Fibroblast of villous mesenchyme (primary cell): ENCODE data around the gene NEK10. TPM values are rescaled to one million over a fixed set of nuclear protein-coding genes. Genes with fewer than 3 reads are reported as not detected.
"Not testable (repeated sequence)": the region's sequence is repeated elsewhere in the genome, so short reads cannot be mapped to it uniquely, and the experiment has no call there.

Experiments
- DNase-seq: peaks from one replicate; pipeline ENCODE4 v3.0.0-alpha.2; 2010; ENCODE audit warnings: low read depth
- H3K4me3 ChIP-seq: 2 replicates; pipeline ENCODE4 v1.5.1; 2011; ENCODE audit warnings: low read depth, mild to moderate bottlenecking, low read length
- total RNA-seq: library from RNA; depleted of rRNA; stranded (reverse); fragments of >200 nt; gene quantifications from 2 replicates; pipeline ENCODE4 v1.2.3, GENCODE V29; 2012
- TF ChIP-seq, protein P1 (sequence below): IDR thresholded peaks from 2 replicates; pipeline ENCODE4 v1.5.1; 2012; ENCODE audit warnings: low read depth, mild to moderate bottlenecking, low read length; ENCODE audit not compliant: insufficient read depth

The NEK10 gene
- total RNA-seq, 1 donor = 6.9 TPM

DNA sequence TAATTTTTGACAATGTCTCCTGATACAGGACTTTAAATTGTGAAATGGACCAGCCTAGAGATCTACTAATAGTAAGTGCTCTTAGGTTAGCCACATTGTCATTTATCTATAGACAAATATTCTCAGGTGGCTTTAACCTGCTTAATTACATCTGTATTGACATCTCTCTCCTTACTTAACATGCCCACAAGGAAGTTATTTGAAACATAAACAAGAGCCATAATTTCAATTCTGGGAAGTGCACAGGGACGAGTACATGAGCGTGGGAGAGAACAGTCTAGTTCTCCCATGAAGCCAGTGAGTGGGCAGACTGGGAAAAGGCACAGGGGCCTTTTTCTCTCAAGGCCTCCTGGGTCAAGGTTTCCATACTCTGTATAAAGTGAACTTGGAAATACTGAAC, 54.2 kb downstream of the NEK10 start:
- no peak overlapping the region for H3K4me3 ChIP-seq
- TF ChIP-seq, protein P1, sequence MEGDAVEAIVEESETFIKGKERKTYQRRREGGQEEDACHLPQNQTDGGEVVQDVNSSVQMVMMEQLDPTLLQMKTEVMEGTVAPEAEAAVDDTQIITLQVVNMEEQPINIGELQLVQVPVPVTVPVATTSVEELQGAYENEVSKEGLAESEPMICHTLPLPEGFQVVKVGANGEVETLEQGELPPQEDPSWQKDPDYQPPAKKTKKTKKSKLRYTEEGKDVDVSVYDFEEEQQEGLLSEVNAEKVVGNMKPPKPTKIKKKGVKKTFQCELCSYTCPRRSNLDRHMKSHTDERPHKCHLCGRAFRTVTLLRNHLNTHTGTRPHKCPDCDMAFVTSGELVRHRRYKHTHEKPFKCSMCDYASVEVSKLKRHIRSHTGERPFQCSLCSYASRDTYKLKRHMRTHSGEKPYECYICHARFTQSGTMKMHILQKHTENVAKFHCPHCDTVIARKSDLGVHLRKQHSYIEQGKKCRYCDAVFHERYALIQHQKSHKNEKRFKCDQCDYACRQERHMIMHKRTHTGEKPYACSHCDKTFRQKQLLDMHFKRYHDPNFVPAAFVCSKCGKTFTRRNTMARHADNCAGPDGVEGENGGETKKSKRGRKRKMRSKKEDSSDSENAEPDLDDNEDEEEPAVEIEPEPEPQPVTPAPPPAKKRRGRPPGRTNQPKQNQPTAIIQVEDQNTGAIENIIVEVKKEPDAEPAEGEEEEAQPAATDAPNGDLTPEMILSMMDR = no peak
- DNase-seq = no peak

DNA sequence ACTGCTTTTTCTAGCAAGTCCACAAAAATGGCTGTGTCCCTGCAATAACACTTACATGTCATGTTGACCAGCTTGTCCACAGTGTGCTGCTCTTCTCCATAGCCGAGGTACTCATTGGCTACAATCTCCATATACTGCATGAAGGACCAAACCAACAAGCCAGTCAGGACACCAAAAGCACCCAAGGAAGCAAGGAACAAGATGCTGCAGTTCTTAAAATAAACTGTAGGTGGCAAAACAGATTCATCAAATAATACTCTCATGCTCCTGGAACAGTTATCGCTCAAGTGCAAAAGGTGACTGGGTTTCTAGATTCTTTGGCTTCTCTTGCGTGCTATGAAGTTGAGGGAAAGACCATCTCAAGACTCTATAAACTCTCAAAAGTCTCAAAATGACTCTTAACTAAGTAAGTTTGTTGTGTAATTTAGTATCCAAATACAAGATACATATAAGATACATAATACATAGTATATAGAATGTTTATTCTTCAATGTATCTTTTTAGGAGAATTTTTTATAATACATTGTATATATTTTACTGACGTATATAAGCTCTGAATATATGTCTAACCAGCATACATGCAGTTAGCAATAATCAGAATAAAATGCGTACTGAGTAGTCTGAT, 57.0 kb downstream of the NEK10 start:
- TF ChIP-seq, protein P1 = peak; percentile 84
- peak; percentile 79 for DNase-seq
- H3K4me3 ChIP-seq = no peak overlapping the region

DNA sequence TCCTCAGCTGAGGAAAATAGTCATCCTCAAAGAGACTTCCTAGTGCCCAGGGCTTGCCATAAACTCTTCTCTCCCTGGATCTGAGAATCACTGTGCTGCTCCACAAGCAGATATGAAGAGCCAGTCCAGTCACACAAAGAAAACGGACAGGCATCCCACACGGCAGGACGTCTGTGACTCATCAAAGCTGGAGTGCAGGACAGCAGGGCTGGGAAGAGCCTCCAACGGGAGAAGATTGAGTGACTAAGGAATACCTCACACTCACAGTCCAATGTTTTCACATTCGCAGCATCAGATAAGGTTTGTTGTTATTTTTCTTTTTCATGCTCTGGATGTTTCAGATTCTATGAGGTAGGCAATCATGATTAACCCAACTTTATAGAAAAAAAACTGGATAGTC, 57.8 kb downstream of the NEK10 start:
- DNase-seq = peak; percentile 84
- TF ChIP-seq, protein P1 = no peak

GRCh38 chr3:27310688-27311087, 58.5 kb downstream of the NEK10 start:
- no peak for DNase-seq
- TF ChIP-seq, protein P1 = no peak
- no peak overlapping the region for H3K4me3 ChIP-seq

More for the DNA sequence above, 57.8 kb downstream of the NEK10 start:
- no peak overlapping the region for H3K4me3 ChIP-seq

- no peak for DNase-seq
- no peak overlapping the region for H3K4me3 ChIP-seq
- TF ChIP-seq, protein P1 = no peak
Measured at GRCh38 chr3:27307566-27307965, 61.6 kb downstream of the NEK10 start.

DNA sequence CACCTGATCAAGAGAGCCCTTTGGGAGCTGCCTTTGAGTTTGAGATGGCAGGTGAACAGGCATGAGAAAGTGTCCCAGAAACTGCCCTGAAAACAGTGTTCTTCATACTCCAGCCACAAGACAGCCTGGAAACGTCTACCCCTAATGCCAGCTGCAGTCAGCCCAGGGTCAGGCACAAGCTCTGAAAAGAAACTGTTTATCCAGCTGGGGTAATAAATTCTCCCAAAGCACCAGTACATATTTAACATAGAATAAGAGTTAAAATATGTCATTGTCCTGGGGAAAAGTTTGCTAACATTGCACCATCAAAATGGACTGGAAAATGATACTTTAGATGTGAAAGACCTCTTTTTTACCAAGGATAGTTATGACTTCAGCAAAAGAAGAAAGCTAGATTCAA, 66.3 kb downstream of the NEK10 start:
- H3K4me3 ChIP-seq = no peak overlapping the region
- DNase-seq = no peak
- TF ChIP-seq, protein P1 = no peak

- H3K4me3 ChIP-seq, DNase-seq: not testable (repeated sequence)
Measured at GRCh38 chr3:27298981-27299380, 70.2 kb downstream of the NEK10 start.
